Inferior parietal cortex (tissue), 1 donor: ENCODE data around the gene EXOC7.

Experiments
- DNase-seq: peaks from one replicate; pipeline ENCODE4 v3.0.0-alpha.2; 2016; ENCODE audit errors: extremely low spot score

Gene EXOC7, protein sequence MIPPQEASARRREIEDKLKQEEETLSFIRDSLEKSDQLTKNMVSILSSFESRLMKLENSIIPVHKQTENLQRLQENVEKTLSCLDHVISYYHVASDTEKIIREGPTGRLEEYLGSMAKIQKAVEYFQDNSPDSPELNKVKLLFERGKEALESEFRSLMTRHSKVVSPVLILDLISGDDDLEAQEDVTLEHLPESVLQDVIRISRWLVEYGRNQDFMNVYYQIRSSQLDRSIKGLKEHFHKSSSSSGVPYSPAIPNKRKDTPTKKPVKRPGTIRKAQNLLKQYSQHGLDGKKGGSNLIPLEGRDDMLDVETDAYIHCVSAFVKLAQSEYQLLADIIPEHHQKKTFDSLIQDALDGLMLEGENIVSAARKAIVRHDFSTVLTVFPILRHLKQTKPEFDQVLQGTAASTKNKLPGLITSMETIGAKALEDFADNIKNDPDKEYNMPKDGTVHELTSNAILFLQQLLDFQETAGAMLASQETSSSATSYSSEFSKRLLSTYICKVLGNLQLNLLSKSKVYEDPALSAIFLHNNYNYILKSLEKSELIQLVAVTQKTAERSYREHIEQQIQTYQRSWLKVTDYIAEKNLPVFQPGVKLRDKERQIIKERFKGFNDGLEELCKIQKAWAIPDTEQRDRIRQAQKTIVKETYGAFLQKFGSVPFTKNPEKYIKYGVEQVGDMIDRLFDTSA

DNA sequence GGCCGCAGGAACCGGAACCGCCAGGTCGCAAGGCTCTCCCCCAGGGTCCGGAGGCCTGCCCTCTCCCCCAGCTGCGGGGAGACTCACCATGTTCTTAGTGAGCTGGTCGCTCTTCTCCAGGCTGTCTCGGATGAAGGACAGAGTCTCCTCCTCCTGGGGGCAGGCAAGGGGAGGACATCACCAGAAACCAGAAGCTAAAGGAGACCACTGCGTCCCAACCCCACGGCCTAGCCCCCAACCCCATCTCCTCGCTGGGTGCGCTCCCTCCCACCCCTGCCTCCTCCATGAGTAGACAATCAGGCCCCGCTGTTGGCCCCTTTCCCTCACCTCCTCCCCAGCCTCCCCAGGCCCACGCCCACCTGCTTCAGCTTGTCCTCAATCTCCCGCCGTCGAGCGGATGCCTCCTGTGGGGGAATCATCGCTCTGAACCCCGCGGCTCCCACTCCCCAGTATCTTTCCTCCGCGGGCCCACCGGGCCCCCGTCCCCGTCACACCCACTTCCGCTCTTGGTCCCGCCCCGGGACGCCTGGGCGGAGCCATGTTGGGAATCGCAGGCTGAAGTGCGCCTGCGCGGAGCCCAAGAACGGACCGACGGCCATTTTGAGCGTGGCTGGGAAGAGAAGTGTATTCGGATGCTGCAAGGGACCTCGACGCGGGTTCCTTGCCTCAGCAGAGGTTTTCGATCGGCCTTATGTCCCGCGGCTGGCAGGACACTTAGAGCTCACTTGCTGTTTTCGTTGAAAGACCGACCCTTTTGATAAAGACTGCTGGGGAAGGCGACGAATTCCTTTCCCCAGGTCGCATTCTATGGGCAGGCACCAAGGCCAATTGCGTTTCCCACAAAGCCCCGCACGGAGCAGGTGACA, at the start of gene EXOC7:
EXOC7 (minus strand) TSS at position 514 of the 866 bp plus-strand sequence; CDS start at position 419, 95 bp downstream.
- DNase-seq: peak; percentile 97

DNA sequence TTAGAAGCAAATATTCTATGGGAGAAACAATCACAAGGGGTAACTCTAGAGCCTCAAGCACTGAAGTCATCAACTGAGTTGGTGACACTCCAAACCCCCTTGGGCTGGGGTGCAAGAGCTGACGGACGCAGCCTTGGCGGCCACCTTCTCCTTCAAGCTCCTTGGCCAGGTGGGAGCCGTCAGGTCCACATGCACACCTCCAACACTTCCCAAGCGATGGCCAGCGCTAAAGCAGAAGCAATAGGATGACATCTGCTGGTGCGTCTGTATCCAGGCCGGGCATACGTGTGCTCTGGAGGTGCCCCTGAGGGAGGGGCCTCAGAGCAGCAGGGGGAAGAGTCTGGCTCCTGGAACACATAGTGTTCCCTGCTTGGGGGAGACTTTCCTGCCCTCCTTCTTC, 49.6 kb upstream of the EXOC7 start:
- DNase-seq: no peak

DNA sequence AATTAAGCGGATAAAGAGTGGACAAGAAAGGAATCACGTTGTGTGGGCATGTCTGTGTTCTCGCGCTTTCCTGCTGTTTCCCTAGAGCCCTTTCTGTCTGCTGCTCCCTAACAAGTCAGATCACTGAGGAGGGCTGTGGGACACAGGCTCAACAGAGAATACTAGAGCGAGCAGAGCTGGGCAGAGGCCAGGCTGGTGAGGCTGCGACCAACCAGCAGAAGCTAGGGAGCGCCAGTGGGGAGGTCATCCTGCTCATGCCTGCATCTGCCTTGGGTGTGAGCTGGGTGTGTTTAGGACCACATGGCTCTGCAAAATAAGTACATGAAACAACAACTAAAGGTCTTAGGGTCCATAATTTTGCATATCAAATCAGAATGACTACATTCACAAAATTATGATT, 49.0 kb upstream of the EXOC7 start:
- no peak for DNase-seq

DNA sequence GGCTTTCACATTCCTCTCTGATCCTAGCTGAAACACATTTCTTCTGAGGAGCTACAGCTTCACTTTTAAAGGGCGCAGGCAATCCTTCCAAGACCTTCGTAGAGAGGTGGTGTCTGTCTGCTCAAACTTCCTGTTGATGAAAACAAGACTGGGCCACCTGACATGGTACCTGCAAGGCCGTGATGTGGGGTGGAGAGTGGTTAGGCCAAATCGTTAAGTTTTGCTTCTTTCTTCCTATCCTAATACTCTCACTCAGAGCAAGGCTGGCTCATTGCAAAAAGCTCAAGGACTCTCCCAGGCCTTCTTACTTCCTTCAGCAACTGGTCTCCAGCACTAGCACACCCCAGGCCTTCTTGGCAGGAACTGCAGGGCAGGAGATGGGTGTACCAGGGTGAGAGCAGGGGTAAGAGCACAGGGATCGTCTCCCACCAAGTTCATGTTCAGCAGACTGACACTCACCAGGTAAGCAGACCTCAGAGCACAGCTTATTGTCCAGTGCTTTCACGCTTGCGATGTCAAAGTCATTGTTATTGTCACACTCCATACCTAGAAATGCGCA, 48.4 kb upstream of the EXOC7 start:
- DNase-seq: no peak

DNA sequence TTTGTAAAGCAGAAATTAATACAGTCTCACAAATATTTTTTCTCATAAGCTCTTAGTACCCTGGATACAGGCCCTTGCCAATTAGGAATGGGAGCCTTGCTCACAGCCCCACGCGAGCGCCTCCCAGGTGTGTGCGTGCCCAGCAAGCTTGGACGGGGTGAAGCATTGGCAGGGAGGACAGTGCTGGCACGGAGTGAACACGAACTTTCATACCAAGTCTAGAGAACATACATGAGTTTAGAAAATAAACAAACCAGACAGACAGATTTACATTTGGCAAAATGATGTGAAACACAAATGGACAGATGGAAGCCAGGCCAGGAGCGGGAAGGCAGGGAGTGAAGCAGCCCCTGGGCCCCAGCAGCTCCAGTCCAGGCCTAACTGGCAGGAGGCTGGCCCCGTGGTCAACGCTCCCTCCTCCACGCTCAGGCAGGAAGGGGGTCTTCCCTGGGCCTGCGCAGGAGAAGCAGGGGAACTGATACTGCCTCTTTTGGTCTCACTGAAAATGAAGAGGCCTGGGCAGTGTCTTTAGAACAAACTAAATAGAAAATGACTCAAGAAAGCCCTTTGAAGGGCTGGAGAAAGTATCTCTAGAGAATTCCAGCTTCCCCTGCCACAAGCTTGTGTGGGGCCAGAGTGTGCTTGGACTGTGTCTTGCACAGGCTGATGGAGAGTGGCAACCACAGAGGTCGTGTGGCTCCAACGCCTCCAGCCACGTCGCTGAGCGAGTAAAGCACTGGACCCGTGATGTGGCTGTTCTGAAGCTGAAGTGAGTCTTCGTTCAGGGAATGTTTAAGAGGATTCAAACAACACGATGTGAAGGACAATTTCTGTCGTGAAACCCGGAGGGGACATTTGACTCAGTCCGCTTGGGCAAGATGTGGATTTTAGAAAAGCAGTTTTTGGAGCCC, 47.4 kb upstream of the EXOC7 start:
- no peak for DNase-seq

DNA sequence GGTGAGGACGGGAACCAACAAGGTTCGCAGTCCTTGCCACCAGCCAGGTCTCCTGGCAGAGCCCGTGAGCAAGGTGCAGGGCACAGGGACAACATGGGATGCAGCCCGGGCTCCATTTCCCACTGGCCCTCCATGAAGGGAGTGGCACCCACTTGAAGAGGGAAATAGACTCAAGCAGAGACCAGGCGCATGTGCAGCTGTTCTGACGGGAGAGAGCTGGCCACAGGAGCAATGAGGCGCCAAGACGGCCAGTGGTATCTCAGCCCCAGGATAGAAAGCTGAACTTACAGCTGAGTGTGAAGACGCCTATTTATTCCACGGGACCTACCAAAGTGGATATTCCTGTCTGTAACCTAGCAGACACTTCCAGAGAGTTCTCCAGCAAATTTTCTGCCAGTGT, 45.6 kb upstream of the EXOC7 start:
- DNase-seq: no peak

DNA sequence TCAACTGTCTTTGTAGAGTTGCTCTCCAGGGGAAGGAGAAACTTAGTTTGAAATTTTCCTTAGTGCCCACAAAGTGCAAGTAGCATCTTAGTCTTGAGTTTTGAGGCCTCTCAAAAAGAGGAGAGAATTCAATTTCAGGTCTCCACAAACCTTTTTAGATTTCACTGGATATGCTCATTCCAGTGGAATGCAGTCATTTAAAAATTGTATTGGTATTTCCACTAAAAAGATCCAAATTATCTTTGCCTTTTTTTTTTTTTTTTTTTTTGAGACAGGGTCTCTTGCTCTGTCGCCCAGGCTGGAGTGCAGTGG, 44.4 kb upstream of the EXOC7 start:
- no peak for DNase-seq

DNA sequence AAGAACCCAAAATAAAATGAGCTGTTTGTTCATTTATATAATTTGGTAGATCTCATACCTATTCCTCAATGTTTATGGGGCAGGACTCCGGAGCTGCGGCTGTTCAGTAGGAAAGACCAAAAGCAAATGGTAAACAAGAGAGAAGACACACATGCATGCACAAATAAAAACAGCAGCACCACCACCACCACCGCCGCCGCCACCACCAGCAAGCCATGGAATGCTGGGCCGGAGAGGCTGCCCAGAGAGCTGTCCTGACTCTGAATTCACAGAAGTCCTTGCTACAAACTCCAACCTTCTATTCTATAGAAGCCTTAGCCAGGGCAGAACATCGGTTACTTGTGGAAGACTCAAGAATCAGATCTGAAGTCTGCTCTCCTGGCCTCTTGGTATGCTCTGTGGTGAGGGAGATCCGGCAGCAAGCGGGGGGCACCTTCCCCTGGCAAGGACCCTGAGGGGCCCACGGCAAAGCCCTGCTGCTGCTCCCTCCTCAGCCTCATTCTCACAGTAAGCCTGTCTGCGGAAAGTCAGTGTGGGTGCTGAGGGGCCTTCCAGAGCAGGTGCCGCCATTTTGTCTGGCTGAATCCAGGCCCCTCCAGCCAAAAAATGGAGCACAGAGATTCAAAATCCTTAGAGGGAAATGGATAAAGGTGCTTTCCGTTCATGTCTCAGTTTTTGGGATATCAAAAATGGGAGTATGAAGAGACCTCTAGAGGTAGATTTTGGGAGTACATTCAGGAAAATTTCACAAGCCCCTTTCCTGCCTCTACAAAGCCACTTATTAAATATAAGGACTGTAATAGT, 43.8 kb upstream of the EXOC7 start:
- peak; percentile 48 for DNase-seq

DNA sequence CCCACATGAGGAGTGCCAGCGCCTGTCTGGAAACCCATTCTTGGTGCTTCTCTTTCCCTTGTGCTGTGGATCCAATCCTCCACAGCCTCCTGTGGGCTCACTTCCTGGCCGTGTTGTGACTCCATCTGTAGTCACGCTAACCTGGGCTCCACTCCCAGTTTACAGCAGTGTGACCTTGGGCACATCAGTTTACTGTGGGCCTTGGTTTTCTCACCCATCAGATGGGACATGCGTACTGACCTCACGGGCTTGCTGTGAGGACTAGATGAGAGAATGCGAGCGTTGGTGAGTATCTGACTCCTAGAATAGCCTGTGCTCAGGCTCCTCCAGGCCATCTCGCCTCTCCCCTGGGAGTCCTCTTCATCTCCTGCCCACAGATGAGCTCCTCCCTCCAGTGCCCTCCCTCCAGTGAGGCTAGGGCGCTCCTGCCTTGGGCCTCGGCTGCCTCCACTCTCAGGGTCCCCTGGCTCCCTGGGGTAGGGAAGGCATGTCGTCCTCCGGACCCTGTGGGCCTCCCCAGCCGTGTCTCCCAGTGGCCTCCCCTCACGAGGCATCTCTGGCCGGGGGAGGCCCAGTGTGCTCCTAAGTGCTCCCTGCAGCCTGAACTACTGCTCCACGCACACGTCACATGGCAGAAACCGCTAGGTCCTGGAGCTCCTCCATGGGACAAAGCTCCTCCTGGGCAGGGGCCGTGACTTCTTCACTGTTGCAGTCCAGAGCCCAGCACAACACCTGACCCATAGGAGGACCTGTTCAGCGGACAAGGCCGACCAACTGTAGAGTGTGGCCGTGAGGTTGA, 42.7 kb upstream of the EXOC7 start:
- no peak for DNase-seq

DNA sequence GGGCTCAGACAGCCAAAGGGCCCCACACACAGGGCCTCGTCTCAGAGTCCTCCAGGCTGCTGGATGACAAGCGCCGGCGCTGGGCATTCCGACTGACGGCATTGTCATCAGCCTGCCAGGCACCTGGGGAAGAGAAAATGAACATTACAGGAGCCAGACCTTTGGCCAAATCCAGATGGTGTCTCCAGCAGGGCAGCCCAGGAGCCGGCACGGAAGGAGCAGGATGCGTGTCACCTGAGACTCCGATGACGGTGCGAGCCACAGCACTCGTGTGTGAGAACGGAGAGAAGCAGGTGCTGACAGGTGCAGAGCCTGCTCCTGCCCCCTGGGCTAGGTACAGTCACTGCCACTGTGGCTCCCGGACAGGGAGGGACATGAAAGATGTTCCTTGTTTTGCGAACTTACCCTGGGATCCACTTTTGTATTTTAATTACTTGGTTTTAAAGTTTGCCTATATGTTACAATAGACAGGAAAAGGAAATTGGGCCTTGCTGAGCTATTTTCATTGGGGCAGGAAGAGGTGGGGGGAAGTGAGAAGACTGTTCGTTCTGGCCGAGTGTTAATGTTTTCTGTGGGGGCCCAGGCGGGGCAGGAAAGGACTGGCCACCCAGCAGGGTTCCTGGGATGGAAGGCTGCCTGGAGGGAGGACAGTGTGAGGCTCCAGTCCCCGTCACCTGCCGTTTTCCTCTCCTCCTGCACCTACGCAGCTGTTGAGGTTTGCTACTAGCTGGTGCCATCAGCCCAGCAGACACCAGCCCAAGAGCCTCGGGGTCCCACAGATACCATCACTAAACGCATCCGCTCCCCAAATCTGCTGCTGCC, 41.9 kb upstream of the EXOC7 start:
- DNase-seq: no peak

DNA sequence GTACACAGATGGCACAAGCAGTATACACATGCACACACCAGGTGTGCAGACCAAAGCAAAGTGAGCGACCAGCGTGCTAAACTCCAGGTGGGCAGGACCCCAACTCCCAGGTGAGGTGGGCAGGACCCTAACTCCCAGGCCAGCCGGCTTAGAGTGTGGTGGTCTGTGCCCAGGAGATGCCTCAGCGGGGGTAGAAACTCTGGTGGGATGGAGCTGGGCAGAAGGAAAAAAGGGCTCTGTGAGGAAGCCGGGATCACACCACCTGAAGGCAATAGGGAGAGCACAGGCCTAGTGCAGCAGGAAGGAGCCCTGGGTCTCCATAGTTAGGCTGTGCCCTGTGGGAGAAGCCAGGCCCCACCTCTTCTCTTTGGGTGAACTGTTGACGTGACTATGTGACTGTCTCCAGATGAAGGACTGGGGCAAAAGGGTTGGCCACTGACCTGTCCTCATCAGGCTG, 39.0 kb upstream of the EXOC7 start:
- DNase-seq: no peak

DNA sequence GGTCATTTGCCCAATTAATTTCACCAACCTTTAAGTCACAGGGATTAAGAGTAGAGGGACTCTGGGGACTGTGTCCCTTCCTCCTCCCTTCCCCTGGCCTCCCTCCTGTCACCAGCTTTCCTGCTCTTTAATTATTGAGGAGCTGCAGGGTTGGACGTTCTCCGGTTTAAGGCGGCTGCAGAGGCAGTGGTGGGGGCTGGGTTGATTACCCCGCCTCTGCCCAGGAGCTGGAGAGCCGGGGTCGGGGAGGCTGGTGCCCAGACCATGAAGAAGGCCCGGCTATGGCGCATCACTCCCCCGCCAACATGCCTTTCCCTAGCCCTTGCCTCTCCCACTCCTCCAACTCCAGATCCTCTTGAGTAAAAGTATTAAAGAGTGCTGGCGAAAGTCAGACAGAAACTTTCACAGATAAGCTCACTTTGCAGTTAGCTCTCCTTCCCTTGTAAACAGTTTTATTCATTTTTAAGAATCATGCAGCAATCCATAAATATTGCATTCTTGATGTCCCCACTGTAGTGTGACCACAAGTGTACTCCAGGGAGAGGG, 38.5 kb upstream of the EXOC7 start:
- DNase-seq: no peak

DNA sequence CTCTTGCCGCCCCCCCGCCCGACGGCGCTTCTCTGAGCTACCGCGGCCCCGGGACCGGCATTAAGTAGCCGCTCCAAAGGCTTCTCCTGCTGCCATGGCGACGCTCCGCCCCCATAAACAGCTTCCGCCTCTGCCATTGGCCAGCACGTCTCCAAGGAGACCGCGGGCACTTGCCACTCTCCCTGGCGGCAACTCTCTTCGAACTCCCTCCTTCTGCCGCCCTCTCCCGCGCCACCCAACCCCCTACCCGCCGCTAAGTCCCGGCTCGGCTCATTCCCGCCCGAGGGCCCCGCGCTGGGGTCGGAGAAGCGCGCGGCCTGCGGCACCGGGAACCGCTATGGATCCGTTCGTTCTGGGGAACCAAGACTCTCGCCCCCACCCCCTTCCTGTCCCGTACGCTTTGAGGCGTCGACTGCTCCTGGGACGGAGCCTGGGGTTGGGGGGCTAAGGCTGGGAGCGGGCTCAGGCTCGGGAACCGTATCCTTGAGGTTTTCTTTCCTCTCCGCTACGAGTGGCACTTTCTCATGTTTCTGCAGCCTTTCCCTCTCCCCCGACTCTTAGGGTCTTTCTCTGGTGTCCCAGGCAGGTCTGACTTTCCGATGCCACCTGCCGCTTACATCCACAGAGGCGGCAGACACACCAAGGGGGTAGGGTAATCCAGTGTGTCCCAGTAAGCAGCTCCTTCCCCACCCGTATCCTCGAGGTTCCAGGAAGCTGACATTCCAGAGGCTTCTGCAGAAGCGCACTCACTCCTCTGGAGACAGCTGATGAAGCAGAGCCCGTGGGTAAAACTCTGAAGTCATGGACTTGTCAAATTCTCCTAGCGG, 37.8 kb upstream of the EXOC7 start, which contains the start of gene FOXJ1:
FOXJ1 (minus strand) TSS at position 34 of the 827 bp plus-strand sequence. CDS start 850 bp downstream, outside the sequence.
- DNase-seq: peak; percentile 93

DNA sequence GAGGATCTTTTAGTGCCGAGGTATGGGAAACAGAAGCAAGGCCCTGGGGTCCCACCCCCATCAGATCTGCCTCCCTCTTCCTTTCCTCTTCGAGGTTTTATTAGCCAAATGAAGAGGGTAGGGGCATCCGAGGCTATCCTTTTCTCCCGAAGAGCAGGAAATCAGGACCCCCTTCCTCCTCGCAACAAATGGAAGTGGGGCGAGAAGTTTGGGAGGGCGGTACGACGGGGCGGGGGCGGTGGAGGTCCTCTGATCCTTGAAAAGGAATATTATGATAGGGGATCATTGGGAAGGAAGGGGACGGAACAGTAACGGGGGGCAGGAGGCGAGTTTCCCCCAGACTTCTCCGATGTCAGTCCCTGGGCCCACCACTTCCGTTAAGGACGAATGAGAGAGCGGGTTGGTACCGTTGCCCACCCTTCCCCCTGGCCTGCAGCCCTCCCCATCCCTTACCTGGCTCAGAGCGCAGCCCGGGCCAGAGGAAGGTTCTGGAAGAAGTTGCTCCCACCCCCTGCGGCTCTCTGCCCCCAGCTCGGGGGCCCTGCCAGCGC, 37.1 kb upstream of the EXOC7 start:
- no peak for DNase-seq

DNA sequence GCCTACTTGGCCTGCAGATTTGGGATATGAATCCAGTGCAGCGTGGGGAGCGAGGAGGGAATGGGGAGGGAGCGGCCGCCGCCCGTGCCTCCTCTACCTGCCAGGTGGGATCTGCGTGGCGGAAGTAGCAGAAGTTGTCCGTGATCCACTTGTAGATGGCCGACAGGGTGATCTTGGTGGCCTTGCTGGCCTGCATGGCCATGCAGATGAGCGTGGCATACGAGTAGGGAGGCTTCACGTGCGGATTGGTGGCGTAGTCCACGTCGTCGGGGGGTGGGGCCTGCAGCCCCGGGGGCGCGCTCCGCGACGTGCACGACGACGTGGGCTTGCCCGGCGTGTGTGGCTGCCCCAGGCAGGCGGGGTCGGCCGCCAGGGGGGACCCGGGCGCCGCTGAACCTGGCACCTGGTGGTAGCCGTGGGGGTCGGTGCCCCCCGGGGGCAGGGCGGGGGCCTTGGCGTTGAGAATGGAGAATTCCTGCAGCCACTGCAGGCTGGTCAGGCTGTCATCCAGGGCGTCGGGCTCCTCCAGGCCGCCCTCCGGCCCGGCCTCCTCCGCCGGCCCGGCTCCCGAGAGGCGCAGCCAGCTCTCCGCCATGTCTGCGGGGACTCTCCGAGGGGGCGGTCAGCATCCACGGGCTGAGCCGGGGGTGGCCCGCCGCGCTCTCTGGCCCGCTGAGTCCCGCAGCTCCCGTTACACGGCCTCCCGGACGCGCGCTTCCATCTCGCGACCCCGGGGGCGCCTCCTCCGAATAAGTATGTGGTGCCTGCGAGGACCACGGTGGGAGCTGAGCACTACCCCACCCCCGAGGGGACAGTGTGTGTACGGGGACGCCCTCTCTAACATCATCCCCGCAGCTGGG, 36.4 kb upstream of the EXOC7 start:
- DNase-seq: no peak
